ENCODE data around the gene ATP8A1. TPM values are rescaled to one million over a fixed set of nuclear protein-coding genes. Genes with fewer than 3 reads are reported as not detected.
"Not testable (repeated sequence)": the region's sequence is repeated elsewhere in the genome, so short reads cannot be mapped to it uniquely, and the experiment has no call there.

Gene ATP8A1
- total RNA-seq = 13.7 and 14.6 TPM in 2 replicates
- long read RNA-seq, full-length matches to known transcripts = 1 of 6 reads
- long read RNA-seq, partial matches to known transcripts = 4 of 6 reads
- long read RNA-seq, other reads (novel, unspliced or antisense) = 1 of 6 reads

- H3K4me3 Mint-ChIP-seq (ENCODE audit: low read depth) = peak within 1 kb of the TSS; percentile 88
- H3K36me3 Mint-ChIP-seq (ENCODE audit: insufficient read depth) = no peaks in the 10 kb centered on the region
- H3K9me3 Mint-ChIP-seq (ENCODE audit: low read depth) = peaks cover 5% of the 10 kb centered on the region
Observed at GRCh38 chr4:42656944-42657792, at the start of gene ATP8A1. TSS of gene ATP8A1 (minus strand) at chr4:42657105. CDS start at chr4:42656873, 232 bp downstream.

GRCh38 chr4:42706086-42706485, 49.2 kb upstream of the ATP8A1 start:
- peaks cover 13% of the 10 kb centered on the region for H3K27me3 Mint-ChIP-seq
- TF ChIP-seq CTCF (IDR thresholded peaks at IDR 0.05; ENCODE audit: unreplicated experiment) = no peak
- H3K4me1 Mint-ChIP-seq (ENCODE audit: low read depth) = peaks cover 25% of the 10 kb centered on the region
- no peak overlapping the region for H3K4me3 Mint-ChIP-seq (ENCODE audit: low read depth)
- H3K36me3 Mint-ChIP-seq (ENCODE audit: insufficient read depth) = no peaks in the 10 kb centered on the region
- H3K9me3 Mint-ChIP-seq (ENCODE audit: low read depth) = no peaks in the 10 kb centered on the region
- no peak for DNase-seq (ENCODE audit: low spot score, unreplicated experiment)
- H3K27ac Mint-ChIP-seq = no peak overlapping the region

More at GRCh38 chr4:42656944-42657792, at the start of gene ATP8A1:
- peak; percentile 88 for DNase-seq (ENCODE audit: low spot score, unreplicated experiment)
- no peak for TF ChIP-seq CTCF (IDR thresholded peaks at IDR 0.05; ENCODE audit: unreplicated experiment)
- Mint-ChIP-seq H3K4me1 (ENCODE audit: low read depth) (peaks cover 20% of the 10 kb centered on the region), H3K27me3 (peaks cover 22% of the 10 kb centered on the region), H3K27ac (peak within 1 kb of the TSS; percentile 100)

GRCh38 chr4:42703813-42704212, 46.9 kb upstream of the ATP8A1 start:
- peaks cover 1% of the 10 kb centered on the region for H3K36me3 Mint-ChIP-seq (ENCODE audit: insufficient read depth)
- no peak for DNase-seq (ENCODE audit: low spot score, unreplicated experiment)
- no peak for TF ChIP-seq CTCF (IDR thresholded peaks at IDR 0.05; ENCODE audit: unreplicated experiment)
- peaks cover 13% of the 10 kb centered on the region for H3K27me3 Mint-ChIP-seq
- peaks cover 7% of the 10 kb centered on the region for H3K4me1 Mint-ChIP-seq (ENCODE audit: low read depth)
- no peak overlapping the region for H3K27ac Mint-ChIP-seq
- peaks cover 7% of the 10 kb centered on the region for H3K9me3 Mint-ChIP-seq (ENCODE audit: low read depth)
- no peak overlapping the region for H3K4me3 Mint-ChIP-seq (ENCODE audit: low read depth)

GRCh38 chr4:42702895-42703294, 46.0 kb upstream of the ATP8A1 start:
- no peak overlapping the region for H3K4me3 Mint-ChIP-seq (ENCODE audit: low read depth)
- no peaks in the 10 kb centered on the region for H3K4me1 Mint-ChIP-seq (ENCODE audit: low read depth)
- peaks cover 13% of the 10 kb centered on the region for H3K27me3 Mint-ChIP-seq
- no peak for TF ChIP-seq CTCF (IDR thresholded peaks at IDR 0.05; ENCODE audit: unreplicated experiment)
- DNase-seq (ENCODE audit: low spot score, unreplicated experiment) = no peak
- no peak overlapping the region for H3K27ac Mint-ChIP-seq
- peaks cover 9% of the 10 kb centered on the region for H3K9me3 Mint-ChIP-seq (ENCODE audit: low read depth)
- peaks cover 1% of the 10 kb centered on the region for H3K36me3 Mint-ChIP-seq (ENCODE audit: insufficient read depth)

GRCh38 chr4:42701780-42702179, 44.9 kb upstream of the ATP8A1 start:
- H3K9me3 Mint-ChIP-seq (ENCODE audit: low read depth); H3K4me1 Mint-ChIP-seq (ENCODE audit: low read depth); DNase-seq (ENCODE audit: low spot score, unreplicated experiment); H3K27ac Mint-ChIP-seq; H3K4me3 Mint-ChIP-seq (ENCODE audit: low read depth); H3K36me3 Mint-ChIP-seq (ENCODE audit: insufficient read depth): not testable (repeated sequence)
- peaks cover 12% of the 10 kb centered on the region for H3K27me3 Mint-ChIP-seq
